GM18868 (cell line): ENCODE results near the gene NUP153.
"Not testable (repeated sequence)": the region's sequence is repeated elsewhere in the genome, so short reads cannot be mapped to it uniquely, and the experiment has no call there.

ENCODE experiments used
- ATAC-seq: cut with Tn5 transposase; IDR thresholded peaks from one replicate; pipeline ENCODE4 v1.9.1; 2021; ENCODE audit warnings: mild to moderate bottlenecking, moderate library complexity; ENCODE audit not compliant: unreplicated experiment

Gene NUP153

DNA sequence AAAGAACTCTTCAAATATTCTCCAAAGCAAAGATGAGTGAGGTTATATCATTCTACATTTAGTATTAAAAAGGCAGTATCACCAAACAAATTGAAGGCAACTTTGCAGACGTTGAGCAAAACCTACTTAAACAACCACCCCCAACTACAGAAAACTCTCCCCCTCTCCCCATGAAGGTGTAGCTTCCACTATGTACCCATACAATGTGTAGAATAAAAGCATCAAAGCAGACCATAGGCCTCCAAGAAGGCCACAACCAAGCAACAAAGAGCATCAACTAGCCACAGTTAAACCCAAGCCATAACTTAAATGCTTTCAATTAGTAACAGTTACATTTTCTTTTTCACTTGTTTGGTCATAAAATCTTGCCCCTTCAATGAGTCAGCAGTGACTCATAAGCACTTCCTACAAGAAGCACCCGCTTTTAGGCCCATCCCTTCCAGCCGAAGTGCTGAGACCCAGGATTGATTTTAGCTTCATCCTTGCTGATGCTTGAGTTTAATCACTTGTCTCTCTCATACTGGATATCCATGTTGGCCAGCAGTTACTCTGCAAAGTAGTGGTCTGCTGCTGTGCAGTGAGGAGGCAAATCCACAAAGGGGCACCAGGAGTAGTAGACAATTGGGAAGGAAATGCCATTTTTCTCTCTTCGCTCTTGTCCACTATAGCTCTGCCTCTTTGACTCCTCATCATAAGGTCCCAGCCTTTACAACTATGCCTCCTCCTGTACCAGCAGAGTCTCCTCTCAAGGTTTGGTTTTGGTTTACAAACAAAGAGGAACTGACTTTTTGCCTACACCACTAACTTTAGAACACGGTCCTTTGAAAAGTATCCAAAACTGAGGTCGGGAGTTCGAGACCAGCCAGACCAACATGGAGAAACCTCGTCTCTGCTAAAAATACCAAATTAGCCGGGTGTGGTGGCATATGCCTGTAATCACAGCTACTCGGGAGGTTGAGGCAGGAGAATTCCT lies 8.4 kb upstream of the NUP153 start:
- ATAC-seq, result peak; percentile 92

DNA sequence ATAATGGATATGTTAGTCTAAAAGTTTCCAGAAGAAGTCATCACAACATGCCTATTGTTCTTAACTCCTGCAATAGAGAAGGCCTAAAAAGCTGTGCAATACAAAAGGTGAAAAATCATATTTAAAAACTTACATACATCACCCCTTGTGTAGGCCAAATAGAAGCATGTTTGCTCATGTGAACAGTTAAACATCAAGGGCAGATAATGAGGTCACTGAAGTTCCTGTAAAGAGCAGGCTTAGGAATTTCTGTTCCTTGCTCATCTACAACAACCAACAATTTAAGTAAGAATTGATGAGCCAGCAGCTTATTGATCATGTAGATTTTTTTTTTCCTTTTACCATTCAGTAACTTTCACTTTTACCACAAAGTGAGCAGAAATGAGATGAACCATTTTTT lies 7.5 kb upstream of the NUP153 start:
- ATAC-seq, result no peak

DNA sequence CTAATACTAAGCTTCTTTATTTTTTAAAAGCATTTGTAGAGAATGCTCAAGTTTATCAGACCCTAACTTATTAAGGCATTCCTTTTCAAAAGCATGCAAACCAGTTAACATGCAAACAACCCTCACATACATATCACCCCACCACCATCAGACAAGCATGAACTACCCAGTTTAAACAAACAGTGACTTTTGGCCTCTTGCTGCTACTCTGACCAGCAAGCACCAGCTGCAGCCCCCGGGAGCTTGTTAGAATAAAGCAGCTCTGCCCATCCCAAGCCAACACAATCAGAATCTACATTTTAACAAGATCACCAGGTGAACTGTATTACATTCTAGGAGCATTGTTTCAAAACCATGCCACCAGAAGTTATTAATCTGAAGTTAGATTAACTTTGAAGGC lies 5.9 kb upstream of the NUP153 start:
- no peak for ATAC-seq

DNA sequence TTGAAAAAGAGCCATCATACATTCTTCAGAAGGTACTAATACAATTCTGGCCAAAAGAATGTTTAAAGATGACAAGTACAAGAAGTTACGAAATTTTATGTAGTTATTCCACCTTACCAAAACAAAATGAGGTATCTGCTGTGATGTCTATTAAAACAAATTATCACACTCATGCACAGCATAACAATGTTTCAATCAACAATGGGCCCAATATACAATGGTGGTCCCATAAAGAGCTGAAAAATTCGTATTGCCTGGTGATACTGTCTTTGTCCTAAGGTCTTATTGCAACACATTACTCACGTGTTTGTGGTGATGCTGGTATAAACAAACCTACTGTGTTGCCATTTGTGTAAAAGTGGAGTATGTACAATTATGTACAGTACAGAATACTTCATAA lies 3.6 kb upstream of the NUP153 start:
- ATAC-seq, result no peak

DNA sequence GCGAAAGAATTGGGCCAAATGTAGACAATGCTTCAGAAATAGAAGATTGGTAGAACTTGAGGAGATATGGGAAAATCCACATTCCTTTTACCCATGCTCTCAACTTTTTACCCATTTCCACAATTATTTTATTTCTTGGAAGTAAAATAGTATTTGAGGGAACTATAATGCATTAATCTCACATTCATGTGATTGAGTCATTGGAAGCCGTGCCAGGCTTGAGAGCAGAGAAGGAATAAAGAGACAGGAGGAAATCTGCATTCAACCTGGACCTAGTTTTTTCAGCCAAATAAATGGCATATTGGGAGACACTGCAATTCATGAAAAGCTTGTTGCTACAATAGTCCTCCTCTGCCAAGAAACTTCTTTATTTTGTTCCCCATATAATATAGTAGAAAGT lies 2.8 kb upstream of the NUP153 start:
- no peak for ATAC-seq

DNA sequence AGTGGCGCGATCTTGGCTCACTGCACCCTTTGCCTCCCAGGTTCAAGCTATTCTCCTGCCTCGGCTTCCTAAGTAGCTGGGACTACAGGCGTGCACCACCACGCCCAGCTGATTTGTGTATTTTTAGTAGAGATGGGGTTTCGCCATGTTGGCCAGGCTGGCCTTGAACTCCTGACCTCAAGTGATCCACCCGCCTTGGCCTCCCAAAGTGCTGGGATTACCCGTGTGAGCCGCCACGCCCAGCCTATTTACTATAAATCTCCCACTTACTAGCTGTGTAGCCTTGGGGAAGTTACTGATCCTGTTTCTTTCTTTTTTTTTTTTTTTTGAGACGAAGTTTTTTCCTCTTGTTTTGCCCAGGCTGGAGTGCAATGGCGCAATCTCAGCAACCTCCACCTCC lies 1.3 kb upstream of the NUP153 start:
- not testable (repeated sequence) for ATAC-seq

DNA sequence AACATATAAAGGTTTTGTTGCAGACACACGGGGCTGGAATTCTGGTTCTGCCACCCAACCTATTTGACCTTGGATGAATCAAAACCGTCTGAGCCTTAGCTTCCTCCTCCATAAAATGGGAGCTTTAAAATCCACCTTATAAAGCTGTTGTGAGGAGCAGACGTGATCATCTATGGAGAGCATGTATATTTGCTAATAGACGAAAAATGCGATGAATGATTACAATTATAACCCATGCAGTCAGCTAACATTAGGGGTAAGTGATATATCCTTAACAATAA lies 586 bp upstream of the NUP153 start:
- no peak for ATAC-seq

DNA sequence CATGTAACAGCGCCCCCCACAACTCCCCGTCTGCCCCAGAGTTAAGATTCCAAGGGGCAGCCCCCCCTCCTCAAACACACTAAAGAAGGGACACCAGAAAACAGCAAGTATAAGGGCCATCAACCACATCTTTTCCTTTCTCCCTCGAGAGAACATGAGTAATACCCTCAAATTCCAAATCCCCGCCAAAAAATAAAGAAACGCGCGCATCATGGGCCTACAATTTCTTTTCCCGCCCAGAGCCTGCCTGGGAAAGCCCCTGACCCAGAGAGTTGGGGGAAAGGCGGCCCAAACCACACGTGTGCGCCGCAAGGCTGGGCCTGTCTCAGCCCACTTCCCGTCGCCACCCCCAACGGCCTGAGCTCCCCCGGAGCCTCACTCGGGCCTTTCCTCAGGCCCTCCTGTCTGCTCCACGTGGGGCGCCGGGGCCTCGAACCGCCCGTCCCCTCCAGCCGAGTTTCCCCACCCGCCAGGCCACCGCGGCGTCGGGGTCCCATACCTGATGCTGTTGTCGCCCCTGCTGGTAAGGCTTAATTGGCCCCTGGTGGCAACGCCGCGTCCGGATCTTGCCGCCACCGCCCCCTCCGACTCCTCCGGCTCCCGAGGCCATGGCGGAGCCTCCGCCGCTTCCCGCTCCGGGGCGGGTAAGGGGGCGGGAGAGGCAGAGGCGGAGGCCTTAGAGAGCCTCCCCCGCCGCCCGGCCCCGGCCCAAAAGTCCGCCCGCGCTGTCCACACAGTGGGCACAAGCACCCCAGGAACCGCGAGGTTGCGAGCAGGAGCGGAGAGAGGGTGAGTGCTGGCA lies 746 bp downstream of the NUP153 start:
- peak; percentile 75 for ATAC-seq

DNA sequence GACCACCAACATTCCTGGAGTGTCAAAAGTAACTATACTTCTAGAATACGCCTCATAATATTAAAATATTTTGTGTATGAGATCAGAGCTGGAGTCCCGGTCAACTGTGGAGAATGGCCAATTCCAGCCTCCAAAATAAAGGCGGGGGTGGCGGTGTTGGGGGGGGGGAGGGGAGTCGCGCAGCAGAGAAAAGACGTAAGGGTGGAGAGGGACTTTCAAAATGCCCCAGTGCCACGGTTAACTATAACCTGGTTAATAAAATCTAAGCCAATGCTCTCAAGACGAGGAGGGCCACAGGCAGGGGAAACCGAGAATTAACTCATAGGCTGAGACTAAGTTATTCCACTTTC lies 1.3 kb downstream of the NUP153 start:
- no peak for ATAC-seq

DNA sequence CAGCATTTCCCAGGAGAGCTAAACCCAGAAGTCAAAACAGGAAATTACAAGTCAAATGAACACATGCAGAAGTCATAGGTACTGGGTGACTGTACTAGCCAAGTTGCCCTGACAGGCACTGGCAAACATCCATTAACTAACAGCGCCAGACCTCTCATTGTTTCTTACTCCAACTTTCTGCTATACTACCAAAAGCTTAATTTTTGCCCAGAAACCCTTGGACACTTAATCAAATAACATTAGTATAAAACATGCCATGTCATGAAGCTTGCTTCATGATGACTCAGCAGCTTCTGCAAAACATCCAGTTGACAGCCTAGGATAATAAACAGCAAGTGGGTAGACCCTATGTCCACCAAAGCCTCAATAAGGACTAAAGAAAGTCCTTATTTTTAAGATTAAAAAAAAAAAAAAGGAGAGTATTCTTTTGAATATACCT lies 3.5 kb downstream of the NUP153 start:
- ATAC-seq, result no peak

DNA sequence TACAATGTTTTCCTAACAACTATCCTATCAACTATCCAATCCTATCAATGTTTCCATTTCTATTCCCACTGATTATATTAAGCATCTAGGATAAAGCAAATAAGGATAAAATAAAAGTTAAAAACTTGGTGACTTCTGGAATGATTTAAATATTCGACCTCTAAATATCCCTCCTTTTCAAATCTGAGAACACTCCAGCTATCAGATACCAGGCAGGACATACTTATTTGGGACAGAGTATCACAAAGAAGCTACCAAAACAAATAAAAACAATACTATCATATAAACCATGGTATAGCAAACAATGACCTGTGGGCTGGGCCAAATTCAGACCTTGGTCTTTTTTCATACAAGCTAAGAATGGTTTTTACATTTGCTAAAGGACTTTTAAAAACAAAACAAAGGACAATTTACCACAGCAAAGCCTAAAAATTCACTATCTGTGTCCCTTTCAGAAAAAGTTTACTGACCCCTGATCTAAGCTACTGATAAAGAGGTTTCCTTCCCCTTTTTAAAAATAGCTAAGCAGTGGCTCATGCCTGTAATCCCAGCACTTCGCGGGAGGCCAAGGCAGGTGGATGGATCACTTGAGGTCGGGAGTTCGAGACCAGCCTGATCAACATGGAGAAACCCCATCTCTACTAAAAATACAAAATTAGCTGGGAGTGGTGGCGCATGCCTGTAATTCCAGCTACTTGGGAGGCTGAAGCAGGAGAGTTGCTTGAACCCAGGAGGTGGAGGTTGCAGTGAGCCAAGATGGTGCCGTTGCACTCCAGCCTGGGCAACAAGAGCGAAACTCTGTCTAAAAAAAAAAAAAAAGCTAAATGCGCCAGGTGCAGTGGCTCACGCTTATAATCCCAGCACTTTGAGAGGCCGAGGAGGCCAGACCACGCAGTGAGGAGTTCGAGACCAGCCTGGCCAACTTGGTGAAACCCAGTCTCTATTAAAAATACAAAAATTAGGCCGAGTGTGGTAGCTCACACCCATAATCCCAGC lies 6.0 kb downstream of the NUP153 start:
- no peak for ATAC-seq

DNA sequence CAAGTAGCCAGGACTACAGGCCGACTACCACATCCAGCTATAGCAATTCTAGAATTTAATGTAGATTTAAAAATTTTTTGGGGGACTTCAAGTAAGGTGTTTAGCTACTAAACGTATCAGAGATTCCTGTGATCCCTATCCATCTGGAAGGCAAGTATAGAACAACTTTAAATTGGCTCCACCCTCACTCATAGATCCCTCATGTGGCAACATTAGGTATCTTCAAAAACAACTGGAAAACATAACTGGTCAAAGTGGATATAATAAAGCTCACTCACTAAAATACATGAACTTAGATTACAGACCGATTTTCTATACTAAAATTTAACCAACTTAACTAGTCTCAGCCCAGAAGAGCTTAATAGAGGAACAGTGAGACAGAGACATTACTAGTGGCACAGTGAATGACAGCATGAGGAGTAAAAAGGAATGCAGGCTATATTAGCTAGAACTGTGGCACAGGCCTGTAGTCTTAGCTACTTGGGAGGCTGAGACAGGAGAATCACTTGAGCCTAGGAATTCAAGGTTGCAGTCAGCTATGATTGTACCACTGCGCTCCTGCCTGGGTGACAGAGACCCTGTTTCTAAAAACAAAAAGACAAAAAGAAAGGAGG lies 14.7 kb downstream of the NUP153 start:
- no peak for ATAC-seq

DNA sequence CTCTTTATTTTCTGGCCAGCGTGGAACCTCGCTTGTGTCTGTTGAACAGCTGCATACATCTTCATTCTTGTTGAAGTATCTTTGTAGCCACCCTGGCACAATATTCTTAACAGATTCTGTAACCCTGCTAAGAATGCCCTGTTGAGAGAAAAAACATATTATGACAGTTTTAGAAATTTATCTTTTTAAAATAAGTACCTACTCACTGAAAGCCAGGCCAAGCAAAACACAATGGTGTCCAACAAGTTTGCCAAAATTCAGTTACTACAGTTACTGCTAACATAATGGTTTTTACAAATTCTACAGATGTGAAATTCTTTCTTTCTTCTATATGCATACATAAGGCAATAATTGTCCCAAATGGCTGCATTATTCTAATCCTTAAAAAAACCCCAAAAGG lies 18.2 kb downstream of the NUP153 start:
- no peak for ATAC-seq

DNA sequence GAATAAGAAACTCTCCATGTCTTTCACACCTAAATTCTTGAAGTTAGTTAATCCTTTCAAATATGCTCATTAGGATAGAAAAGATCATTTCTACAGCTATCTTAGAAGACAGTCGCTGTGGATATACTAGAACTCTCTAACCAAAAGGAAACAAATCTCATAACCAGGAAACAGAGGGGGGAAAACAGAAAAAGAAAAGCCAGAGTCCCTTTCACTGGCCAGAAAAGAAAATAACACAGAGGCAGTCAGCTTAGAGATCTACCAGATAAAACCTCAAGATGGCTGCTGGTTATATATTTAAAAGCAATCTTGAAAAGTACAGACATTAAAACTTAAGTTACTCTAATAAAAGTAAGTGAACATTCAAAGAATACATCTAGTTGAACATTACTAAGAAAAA lies 19.6 kb downstream of the NUP153 start:
- ATAC-seq, result no peak

DNA sequence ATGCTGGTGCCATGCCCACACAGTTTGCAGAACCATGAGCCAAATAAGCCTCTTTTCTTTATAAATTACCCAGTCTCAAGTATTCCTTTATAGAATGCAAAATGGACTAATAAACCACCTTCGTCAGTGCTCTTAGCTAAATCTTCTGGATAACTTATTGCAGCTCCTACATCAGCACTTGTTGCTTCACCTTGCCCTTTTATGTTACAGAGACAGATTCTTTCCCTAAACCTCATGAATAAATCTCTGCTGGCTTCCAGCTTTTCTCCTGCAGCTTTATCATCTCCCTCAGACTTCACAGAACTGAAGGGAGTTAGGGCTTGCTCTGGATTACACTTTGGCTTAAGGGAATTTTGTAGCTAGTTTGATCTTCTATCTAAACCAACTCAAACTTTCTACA lies 22.6 kb downstream of the NUP153 start:
- no peak for ATAC-seq

DNA sequence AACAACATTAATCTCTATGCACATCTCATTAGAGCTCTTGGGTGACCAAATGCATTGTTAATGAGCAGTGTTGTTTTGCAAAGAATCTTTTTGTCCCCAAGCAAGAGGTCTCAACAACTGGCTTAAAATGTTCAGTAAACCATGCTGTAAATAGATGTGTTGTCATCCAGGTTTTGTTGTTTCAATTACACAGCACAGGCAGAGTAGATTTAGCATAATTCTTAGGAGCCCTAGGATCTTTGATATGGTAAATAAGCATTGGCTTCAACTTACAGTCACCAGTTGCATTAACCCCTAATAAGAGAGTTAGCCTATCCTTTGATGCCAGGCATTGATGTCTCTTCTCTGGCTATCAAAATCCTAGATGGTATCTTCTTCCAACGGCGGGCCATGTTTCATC lies 23.3 kb downstream of the NUP153 start:
- ATAC-seq, result no peak

DNA sequence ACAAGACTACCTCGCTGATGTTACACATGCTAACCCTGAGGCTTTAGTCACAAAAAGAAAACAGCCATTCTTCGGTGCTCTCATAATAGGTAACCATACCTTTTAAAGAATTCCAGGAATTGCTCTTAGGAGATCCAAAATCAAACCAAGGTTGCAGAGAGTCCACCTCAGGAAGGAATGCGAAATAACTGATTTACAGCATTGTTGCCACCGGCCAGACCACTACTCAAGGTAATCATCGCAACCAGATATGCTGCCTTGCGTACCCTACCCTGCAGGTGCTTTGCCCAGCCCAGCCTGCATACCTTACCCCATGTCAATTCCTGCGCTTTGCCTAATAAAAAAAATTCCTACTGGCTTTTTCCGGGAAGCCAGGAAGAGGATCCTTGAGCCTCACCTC lies 27.0 kb downstream of the NUP153 start:
- no peak for ATAC-seq

DNA sequence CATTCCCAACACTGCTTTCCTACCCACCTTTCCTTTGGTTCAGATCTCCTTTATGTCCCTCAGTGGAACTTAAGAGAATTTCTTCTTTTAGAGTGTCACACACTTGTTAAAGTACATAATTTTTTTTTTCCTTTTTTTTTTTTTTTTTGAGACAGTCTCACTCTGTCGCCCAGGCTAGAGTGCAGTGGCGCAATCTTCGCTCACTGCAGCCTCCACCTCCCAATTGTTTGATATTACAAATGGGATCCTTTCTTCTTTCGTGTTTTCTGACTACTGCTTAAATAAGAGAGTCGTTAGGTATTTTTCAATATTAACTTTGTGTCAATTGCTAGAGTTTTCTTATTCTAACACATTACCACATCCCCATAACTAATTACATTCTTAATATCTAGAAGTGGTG lies 29.1 kb downstream of the NUP153 start:
- ATAC-seq, result no peak

DNA sequence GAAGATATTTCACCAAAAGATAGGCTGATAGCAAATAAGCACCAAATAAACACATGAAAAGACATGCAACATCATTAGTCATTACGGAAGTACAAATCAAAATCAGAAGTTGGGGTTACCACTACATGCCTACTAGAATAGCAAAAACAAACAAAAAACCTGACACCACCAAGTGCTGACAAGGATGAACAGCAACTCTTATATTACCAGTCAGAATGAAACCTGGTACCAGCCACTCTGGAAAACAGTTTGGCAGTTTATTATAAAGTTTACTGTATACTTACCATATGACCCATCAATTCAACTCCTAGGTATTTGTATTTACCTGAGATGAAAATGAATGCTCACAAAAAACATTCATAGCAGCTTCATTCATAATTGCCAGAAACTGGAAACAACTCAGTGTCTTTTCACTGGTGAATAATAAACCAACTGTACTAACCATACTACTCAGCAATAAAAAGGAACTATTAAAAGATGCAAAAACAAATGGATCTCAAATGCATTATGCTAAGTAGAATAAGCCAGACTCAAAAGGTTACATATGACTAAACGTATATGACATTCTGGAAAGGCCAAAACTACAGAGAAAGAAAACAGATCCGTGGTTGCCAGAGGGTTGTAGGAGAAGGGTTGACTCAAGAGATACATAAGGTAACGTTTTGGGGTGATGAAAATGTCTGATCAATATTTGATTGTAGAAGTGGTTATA lies 33.0 kb downstream of the NUP153 start:
- peak; percentile 60 for ATAC-seq

DNA sequence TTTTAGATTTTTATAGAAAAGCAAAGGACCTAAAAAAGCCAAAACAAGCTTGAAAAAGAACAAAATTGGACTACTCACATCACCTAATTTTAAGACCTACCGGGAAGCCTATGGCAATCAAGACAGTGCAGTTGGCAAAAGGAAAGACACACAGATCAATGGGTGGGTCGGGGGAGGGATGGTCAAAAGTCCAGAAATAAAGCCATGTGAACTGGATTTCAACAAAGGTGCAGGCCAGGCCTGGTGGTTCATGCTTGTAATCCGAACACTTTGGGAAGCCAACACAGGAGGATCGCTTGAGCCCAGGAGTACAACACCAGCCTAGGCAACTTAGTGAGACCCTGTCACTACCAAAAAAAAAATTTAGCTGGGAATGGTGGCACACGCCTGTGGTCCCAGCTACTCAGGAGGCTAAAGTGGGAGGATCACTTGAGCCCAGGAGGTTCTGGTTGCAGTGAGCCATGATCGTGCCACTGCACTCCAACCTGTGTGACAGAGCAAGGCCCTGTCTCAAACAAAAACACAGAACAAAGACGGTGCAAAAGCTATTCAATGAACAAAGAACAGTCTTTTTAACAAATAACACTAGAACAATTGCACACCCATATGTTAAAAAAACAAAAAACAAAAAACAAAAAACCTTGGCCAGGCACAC lies 34.5 kb downstream of the NUP153 start:
- no peak for ATAC-seq
